Heart left ventricle (tissue), 16 donors: Measurements from ENCODE around the gene MRM1. TPM values are rescaled to one million over a fixed set of nuclear protein-coding genes. Genes with fewer than 3 reads are reported as not detected.

Experiments
- ATAC-seq, 4 donors: fragments of 200-7000 bp; cut with Tn5 transposase; one replicate each; pipeline ENCODE4 v1.9.1; 2020 to 2022; ENCODE audit warnings: moderate library complexity in 4 of 4, mild to moderate bottlenecking in 3 of 4, moderate number of reproducible peaks in 1 of 4
- DNase-seq, 5 donors: peaks; one replicate each; pipeline ENCODE4 v3.0.0-alpha.2; 2020
- H3K27ac ChIP-seq, 12 donors: fragments of 200-600 bp; sonication (generic) in 4 of 12; one replicate each; pipeline versions ENCODE4 v1.5.0 to v1.8.0; 2016 to 2022; ENCODE audit warnings: mild to moderate bottlenecking in 2 of 12
- H3K27me3 ChIP-seq, 9 donors: fragments of 200-600 bp; sonication (generic) in 2 of 9; one replicate each; pipeline versions ENCODE4 v1.5.1 to v1.8.0; 2016 to 2022; ENCODE audit warnings: mild to moderate bottlenecking in 3 of 9
- H3K36me3 ChIP-seq, 9 donors: fragments of 200-600 bp; sonication (generic) in 2 of 9; one replicate each; pipeline versions ENCODE4 v1.5.0 to v1.8.0; 2018 to 2022; ENCODE audit warnings: mild to moderate bottlenecking in 2 of 9
- H3K4me1 ChIP-seq, 12 donors: fragments of 200-600 bp; sonication (generic) in 4 of 12; one replicate each; pipeline versions ENCODE4 v1.5.0 to v1.8.0; 2016 to 2022; ENCODE audit warnings: mild to moderate bottlenecking in 3 of 12
- H3K4me3 ChIP-seq, 12 donors: fragments of 200-600 bp; sonication (generic) in 4 of 12; one replicate each; pipeline versions ENCODE4 v1.5.0 to v1.8.0; 2017 to 2022; ENCODE audit warnings: mild to moderate bottlenecking in 9 of 12, moderate library complexity in 4 of 12
- H3K9me3 ChIP-seq, 12 donors: fragments of 200-600 bp; sonication (generic) in 4 of 12; one replicate each; pipeline versions ENCODE4 v1.5.0 to v1.8.0; 2016 to 2022; ENCODE audit warnings: mild to moderate bottlenecking in 1 of 12
- CTCF ChIP-seq, 12 donors: fragments of 200-600 bp; sonication (generic) in 4 of 12; IDR thresholded peaks; one replicate each; pipeline versions ENCODE4 v1.5.0 to v1.8.0; 2018 to 2022; ENCODE audit warnings: antibody characterized with exemption in 12 of 12, mild to moderate bottlenecking in 5 of 12
- POLR2A ChIP-seq, 2 donors: fragments of 450-650 bp; IDR thresholded peaks; one replicate each; pipeline ENCODE4 v1.6.1; 2017; ENCODE audit warnings: antibody characterized with exemption in 2 of 2, mild to moderate bottlenecking in 2 of 2, moderate library complexity in 2 of 2
- WGBS, 4 donors: extraction: QIAGEN DNeasy Blood & Tissue Kit in 2 of 4; methylation state at CpG; one replicate each; pipeline versions ENCODE4 v1.1.5 to v1.1.7; 2013 to 2018; 5-methylcytosine and 5-hydroxymethylcytosine counted together
- intact Hi-C, 10 donors: fragments of 100-400 bp; cut with DNase I; formaldehyde crosslinking; loops; one replicate each; pipeline versions ENCODE4 v1.11.1 to v1.14.2; 2022
- polyA plus RNA-seq, 2 donors: library from polyadenylated mRNA; stranded (reverse); fragments of 200-250 nt; gene quantifications; one replicate each; pipeline ENCODE4 v1.2.3, GENCODE V29; 2013
- total RNA-seq, 9 donors: library from RNA; depleted of rRNA in 2 of 9; stranded (reverse); fragments of >200 nt in 2 of 9; fragmentation: NEBNext Ultra II Directional in 3 of 9; extraction: Animal tissue kit (Norgen Biotek cat#: 25700) in 3 of 9; gene quantifications; one replicate each; pipeline versions ENCODE4 v1.1.0 to v1.2.4, GENCODE V29; 2016 to 2023
- donor health status: ischemic (EF 13 %, LVEDD 7.1; RV severe dilation, severe dysfunction).
- donor health status: healthy with polysubstance abuse.
- donor health status: DM: no; HTN: yes; CAD: no.
- donor health status: DM: no; HTN: no; CAD: no.
- donor health status: ischemic (EF 25% LVEDD 6.9; RV normal size, moderate dysfunction).
- donor health status: ischemic (EF 25% LVEDD 5.7; RV mildly dilated, moderate dysfunction).
- donor health status: healthy.
- donor health status: DM: yes; HTN: yes; CAD: no.
- donor health status: ischemic (EF 35%, LVEDD 5.7; RV mildly dilated, moderate dysfunction).
- donor health status: nonischemic (EF 11% LVEDD 7.7; RV severe dilation, severe dysfunction).
- donor health status: DM: yes; HTN: yes; CAD: no.
- donor health status: PGD.
- donor health status: ischemic (EF 29% LVEDD 5.4; RV normal size, mild dysfunction).
- donor health status: nonischemic (EF 23%, LVEDD 6.1; RV moderate dilation, normal function).

MRM1 gene
- total and polyA plus RNA-seq, 11 donors, result 4.0 to 12.6 (median 7.6) TPM

- H3K36me3 ChIP-seq, result no peaks in the 10 kb centered on the region
- 2 to 6% (median 2%) methylated on average over 21 to 43 of the region's 43 CpGs for WGBS, 4 donors
- intact Hi-C loops, result no loop called here
- DNase-seq (no peak), ATAC-seq (peak in 1 of 4 donors; percentile 20)
- no peak for TF ChIP-seq POLR2A (IDR thresholded peaks at IDR 0.05)
- TF ChIP-seq CTCF (IDR thresholded peaks at IDR 0.05), result no peak
- H3K9me3 ChIP-seq, result no peaks in the 10 kb centered on the region
- H3K27me3 ChIP-seq, result peaks cover 15 to 100% (median 69%) of the 10 kb centered on the region in 9 donors
- H3K27ac ChIP-seq, result no peak overlapping the region
- peaks cover 0 to 17% (median 9%) of the 10 kb centered on the region in 12 donors for H3K4me1 ChIP-seq
- peak overlapping the region; percentile 2 to 49 (median 40) for H3K4me3 ChIP-seq
Observed at GRCh38 chr17:36641331-36641876, 40.0 kb downstream of the MRM1 start.

- 3 to 6% (median 5%) methylated on average over 40 to 64 of the region's 64 CpGs for WGBS, 4 donors
Observed at GRCh38 chr17:36641877-36642845, 40.8 kb downstream of the MRM1 start.

GRCh38 chr17:36643086-36643685 is 41.8 kb downstream of the MRM1 start:
- TF ChIP-seq POLR2A (IDR thresholded peaks at IDR 0.05) (no peak), CTCF (IDR thresholded peaks at IDR 0.05) (no peak)
- Histone ChIP-seq H3K4me1 (peaks cover 0 to 17% (median 9%) of the 10 kb centered on the region in 12 donors), H3K27ac (no peak overlapping the region), H3K9me3 (no peaks in the 10 kb centered on the region), H3K4me3 (no peak overlapping the region), H3K36me3 (no peaks in the 10 kb centered on the region), H3K27me3 (peaks cover 19 to 100% (median 73%) of the 10 kb centered on the region in 9 donors)
- WGBS, 4 donors, result 58 to 74% (median 71%) methylated on average over 3 of the region's 3 CpGs
- ATAC-seq (no peak), DNase-seq (no peak)
- intact Hi-C loops, result no loop called here

More at GRCh38 chr17:36641877-36642845, 40.8 kb downstream of the MRM1 start:
- ATAC-seq (peak in 2 of 4 donors; percentile 33 to 36), DNase-seq (no peak)
- Histone ChIP-seq H3K27ac (no peak overlapping the region), H3K36me3 (no peaks in the 10 kb centered on the region), H3K4me1 (peaks cover 0 to 17% (median 9%) of the 10 kb centered on the region in 12 donors), H3K4me3 (peak overlapping the region; percentile 2 to 49 (median 40)), H3K27me3 (peaks cover 17 to 100% (median 71%) of the 10 kb centered on the region in 9 donors), H3K9me3 (no peaks in the 10 kb centered on the region)
- intact Hi-C loops, result no loop called here
- TF ChIP-seq CTCF (IDR thresholded peaks at IDR 0.05) (no peak), POLR2A (IDR thresholded peaks at IDR 0.05) (no peak)

GRCh38 chr17:36645422-36645821 is 44.0 kb downstream of the MRM1 start:
- H3K27me3 ChIP-seq, result peaks cover 19 to 89% (median 62%) of the 10 kb centered on the region in 9 donors
- H3K4me1 ChIP-seq, result peaks cover 0 to 17% (median 9%) of the 10 kb centered on the region in 12 donors
- H3K27ac ChIP-seq, result no peak overlapping the region
- no peak overlapping the region for H3K4me3 ChIP-seq
- DNase-seq (no peak), ATAC-seq (no peak)
- no peaks in the 10 kb centered on the region for H3K9me3 ChIP-seq
- intact Hi-C loops, result no loop called here
- TF ChIP-seq CTCF (IDR thresholded peaks at IDR 0.05) (no peak), POLR2A (IDR thresholded peaks at IDR 0.05) (no peak)
- no peaks in the 10 kb centered on the region for H3K36me3 ChIP-seq
- 48 to 56% (median 53%) methylated on average over 3 of the region's 3 CpGs for WGBS, 4 donors
